Measurements from ENCODE around the gene SERAC1. TPM values are rescaled to one million over a fixed set of nuclear protein-coding genes. Genes with fewer than 3 reads are reported as not detected.

The SERAC1 gene
- total RNA-seq, 1 donor from 2014 or later, result 4.8 TPM

GRCh38 chr6:158061709-158062461 lies 106.2 kb downstream of the SERAC1 start:
- no peak for DNase-seq (ENCODE audit: extremely low read depth, low read depth, low spot score)

- DNase-seq (ENCODE audit: extremely low read depth, low read depth, low spot score), result no peak
Measured at GRCh38 chr6:158061361-158061708, 106.7 kb downstream of the SERAC1 start.

GRCh38 chr6:158060455-158061360 lies 107.4 kb downstream of the SERAC1 start:
- no peak for DNase-seq (ENCODE audit: extremely low read depth, low read depth, low spot score)

Other genes with a start within 250 kb of the SERAC1 start
- gene SYNJ2, start 186.4 kb downstream of the SERAC1 start, total RNA-seq, result 90.2 and 104 TPM in 2 replicates
- 5.5 and 6.2 TPM in 2 replicates for gene GTF2H5, start 88 bp upstream of the SERAC1 start, total RNA-seq
- 40.7 and 55.1 TPM in 2 replicates for gene TULP4, start 144.2 kb upstream of the SERAC1 start, total RNA-seq

Data from glomerular endothelial cell (primary cell).